Stimulated activated CD8-positive, alpha-beta memory T cell treated with anti-CD3 and anti-CD28 coated beads, Interleukin-2, amount 100 ng/mL, for 48 hours (primary cell): Measurements from ENCODE around the gene HMGA1.

Experiments
- DNase-seq, 2 donors: peaks; one replicate each; pipeline ENCODE4 v3.0.0-alpha.2; 2020; ENCODE audit warnings: low read depth in 2 of 2

HMGA1 gene

DNA sequence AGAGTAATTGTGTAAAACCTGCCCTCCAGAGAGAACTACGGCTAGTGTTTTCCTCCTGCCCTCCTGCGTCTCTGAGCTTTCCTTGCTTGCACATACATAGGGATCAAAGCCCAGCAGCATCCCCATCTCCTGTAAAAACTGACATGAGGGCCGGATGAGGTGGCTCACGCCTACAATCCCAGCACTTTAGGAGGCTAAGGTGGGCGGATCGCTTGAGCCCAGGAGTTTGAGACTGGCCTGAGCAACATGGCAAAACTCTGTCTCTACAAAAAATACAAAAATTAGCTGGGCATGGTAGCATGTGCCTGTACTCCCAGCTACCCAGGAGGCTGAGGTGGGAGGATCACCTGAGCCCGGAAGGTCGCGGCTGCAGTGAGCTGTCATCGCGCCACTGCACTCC lies 52.5 kb downstream of the HMGA1 start:
- DNase-seq = no peak

GRCh38 chr6:34292954-34293353 lies 56.3 kb downstream of the HMGA1 start:
- DNase-seq = no peak

DNA sequence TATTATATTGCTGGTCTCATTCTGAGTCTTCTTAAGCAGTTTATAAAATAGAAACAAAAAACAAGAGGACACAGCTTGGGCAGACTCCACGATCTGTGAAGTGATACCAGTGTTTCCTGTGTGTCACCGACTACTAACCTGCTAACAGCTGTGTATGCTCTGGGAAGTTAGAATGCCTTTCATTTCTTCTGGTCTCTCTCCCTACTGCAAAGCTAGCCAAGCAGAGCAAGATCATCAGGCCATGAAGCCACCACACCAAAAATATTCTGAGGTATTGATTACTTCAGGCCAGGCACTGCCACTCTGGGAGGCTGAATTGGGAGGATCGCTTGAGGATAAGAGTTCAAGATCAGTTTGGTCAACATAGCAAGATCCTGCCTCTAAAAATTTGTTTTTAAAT lies 59.0 kb downstream of the HMGA1 start:
- no peak for DNase-seq
